ENCODE measurements around the gene MAP1B.

DNA sequence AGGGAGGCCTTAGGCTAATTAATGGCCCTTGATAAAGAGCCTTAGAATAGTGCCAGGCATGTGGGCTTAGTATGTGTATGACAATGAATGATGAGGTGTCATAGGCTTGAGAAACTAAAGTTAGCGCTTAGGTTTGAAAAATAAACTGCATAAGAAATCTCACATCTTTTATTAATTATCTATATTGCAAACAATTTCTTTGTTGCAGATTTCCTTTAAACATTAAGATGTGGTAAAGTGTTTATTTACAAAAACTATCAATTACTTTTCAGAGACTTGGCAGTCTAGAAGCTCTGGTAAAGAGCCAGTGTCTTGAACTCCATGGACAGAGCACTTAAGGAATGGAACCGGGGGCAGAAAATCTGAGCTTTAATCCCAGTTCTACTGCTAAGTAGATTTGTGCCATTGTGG is 23.1 kb downstream of the MAP1B start:
- TF ChIP-seq, protein P1, sequence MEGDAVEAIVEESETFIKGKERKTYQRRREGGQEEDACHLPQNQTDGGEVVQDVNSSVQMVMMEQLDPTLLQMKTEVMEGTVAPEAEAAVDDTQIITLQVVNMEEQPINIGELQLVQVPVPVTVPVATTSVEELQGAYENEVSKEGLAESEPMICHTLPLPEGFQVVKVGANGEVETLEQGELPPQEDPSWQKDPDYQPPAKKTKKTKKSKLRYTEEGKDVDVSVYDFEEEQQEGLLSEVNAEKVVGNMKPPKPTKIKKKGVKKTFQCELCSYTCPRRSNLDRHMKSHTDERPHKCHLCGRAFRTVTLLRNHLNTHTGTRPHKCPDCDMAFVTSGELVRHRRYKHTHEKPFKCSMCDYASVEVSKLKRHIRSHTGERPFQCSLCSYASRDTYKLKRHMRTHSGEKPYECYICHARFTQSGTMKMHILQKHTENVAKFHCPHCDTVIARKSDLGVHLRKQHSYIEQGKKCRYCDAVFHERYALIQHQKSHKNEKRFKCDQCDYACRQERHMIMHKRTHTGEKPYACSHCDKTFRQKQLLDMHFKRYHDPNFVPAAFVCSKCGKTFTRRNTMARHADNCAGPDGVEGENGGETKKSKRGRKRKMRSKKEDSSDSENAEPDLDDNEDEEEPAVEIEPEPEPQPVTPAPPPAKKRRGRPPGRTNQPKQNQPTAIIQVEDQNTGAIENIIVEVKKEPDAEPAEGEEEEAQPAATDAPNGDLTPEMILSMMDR (IDR thresholded peaks at IDR 0.05 in 4 of 5, conservative IDR thresholded peaks at IDR 0.05 in 1 of 5): no peak
- TF ChIP-seq POLR2A (IDR thresholded peaks at IDR 0.05): no peak
